NCI-H2196 treated with DMSO at 0.1 percent for 48 hours (cell line): ENCODE results near the gene RIMBP2.
A peak's percentile ranks its signal among the peaks of the same experiment; 100 is the strongest.
"Not testable (repeated sequence)": the region's sequence is repeated elsewhere in the genome, so short reads cannot be mapped to it uniquely, and the experiment has no call there.

Experiments used
- DNase-seq: peaks from one replicate; lab custom pipeline; 2025; ENCODE audit not compliant: unreplicated experiment; lab: John Stamatoyannopoulos, UW

RIMBP2 gene

DNA sequence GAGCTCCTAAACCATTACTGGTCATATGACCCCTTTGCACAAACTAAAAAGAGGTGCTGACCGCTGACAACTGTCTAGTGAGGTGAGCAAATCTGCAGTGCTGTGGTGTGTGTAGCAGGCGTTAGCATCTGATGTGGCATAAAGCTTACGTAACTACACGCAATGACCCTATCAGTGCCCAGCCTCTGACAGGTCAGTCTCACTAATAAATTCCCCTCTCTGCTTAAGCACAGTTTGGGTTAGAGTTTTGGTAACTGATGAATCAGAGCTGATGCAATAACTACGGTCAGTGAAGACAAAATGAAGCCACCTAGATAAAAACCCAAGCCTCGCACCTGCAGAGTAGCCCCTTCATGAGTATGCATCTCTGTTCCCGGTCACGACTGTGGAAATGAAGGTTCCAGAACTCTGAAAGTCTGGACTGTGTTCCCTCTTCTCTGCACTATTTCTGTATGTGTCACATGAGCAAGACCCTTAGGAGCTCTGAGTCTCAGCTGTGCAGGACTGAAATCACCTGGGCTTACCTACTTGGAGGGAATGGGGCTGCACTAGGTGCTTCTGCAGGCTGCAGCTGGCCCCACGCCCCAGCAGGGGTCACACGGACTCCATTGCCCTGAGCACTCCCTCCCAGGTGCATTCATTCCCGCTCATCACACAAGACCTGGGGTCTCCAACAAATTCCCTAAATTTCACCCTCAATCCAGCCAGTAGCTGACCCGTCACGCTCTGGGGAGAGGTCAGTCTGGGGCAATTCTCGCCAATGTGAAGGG is 54.4 kb downstream of the RIMBP2 start:
- no peak for DNase-seq

GRCh38 chr12:130661059-130661458 is 55.0 kb downstream of the RIMBP2 start:
- DNase-seq, result no peak

DNA sequence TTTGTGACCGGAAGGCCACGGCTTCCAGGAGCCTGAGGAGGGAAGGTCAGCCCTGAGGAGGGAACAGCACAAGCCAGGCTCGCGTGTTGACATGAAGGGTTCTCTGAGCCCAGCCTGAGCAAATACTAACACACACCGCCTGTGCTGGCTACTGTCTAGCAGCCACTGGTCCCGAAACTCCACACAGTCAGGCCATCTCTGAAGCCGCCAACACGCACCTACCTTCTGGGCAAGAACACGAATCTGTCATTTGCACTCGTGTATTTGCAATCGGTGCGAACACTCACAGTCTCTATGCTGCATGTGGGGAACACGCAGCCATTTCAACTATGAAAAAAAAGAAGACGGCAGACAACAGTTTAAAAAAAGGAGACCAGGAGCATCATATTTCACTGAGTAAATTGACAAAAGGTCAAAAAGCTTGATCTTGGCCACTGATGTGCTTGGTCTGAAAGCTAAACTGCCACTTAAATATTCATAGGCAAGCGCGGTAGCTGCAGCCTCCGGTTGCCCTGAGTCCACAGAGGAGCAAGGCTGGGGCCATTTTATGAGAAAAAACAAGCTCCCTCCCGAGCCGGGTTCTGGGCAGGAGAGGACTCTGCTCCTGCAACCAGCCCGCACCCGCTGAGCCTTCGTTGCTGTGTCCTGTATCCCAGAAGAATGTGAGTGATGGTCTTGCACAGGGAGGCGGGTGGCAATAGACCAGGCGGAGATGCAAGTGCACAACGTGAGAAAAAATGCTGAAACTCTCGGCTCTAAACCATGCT is 57.8 kb downstream of the RIMBP2 start:
- peak; percentile 46 for DNase-seq

DNA sequence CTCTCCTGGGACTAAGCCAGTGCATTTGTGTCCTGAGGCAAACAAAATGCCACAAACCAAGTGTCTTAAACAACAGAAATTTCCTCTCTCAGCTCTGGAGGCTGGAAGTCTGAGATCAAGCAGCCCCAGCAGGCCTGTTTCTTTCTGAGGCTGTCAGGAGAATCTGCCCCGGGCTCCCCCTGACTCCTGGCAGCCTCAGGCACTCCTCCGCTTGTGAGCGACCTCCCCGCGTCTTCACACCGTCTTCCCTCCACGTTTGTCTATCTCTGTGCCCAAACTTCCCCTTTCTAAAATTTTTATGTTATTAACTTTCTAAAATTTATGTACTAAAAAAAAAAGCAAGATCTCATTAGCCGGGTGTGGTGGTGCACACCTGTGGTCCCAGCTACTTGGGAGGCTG is 59.7 kb downstream of the RIMBP2 start:
- no peak for DNase-seq

- no peak for DNase-seq
Observed at GRCh38 chr12:130655881-130656280, 60.2 kb downstream of the RIMBP2 start.

GRCh38 chr12:130655010-130655409 is 61.1 kb downstream of the RIMBP2 start:
- no peak for DNase-seq

GRCh38 chr12:130651188-130651959 is 64.7 kb downstream of the RIMBP2 start:
- no peak for DNase-seq

DNA sequence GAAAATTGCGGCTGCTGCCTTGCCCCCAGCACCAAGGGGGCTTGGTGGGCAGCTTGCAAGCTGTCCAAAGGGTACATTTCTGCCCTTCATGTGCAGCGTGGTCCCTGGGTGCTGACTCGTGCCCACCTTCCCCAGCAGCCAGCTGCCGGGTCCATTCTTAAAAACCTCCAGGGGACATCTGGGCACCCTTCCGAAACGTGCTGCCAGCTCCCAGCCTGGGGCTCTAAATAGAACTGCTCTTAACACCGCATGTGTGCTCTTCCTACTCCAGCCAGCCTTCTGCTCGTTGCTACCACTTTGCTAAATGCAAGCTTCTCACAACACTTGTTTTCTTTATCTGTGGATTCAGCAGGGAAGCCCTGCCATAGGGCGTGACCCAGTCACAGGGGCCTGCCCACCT is 66.0 kb downstream of the RIMBP2 start:
- DNase-seq, result no peak

DNA sequence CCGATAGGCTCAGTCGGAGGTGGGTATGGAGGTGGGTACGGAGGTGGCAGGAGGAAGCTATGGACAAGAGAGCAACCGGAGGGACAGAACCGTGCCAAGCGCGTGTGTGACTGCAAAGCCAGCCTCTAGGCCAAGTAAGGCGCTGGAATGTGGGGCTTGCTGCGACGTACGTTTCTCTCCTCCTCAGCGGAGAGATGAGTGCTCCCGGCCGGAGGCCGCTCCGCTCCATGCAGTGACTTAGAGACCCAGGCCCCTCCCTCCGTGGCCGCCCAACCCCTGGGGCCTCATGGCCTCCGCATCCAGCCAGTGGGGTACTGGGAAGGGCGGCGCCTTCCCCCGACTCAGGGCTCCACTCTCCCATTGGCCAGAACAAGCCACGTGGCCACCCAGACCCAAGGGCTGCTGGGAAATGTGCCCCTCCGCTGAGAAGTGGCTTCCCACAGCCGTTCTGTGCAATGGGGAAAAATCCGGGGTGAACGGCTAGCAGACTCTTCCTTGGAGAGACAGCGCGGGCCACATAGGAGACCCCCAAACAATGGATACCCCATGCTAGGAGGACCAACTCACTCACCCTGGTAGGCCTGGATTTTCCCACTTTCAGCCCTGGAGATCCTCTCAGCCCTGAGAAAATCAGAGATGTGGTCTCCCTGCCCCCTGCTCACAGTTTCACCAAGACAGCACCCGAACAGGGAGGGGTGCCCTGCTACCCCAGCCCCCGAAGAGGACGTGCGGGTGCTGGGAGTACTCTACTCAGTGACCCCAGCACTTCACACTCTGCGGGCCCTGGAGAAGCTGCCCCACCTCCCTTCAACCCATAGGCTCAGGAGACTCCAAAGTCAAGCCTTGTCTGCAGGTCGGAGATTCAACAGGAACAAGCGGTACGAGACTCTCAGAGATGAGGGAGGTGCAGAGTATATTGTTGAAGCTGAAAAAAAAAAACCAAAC is 66.7 kb downstream of the RIMBP2 start:
- DNase-seq, result no peak

GRCh38 chr12:130647814-130648213 is 68.3 kb downstream of the RIMBP2 start:
- DNase-seq, result no peak

DNA sequence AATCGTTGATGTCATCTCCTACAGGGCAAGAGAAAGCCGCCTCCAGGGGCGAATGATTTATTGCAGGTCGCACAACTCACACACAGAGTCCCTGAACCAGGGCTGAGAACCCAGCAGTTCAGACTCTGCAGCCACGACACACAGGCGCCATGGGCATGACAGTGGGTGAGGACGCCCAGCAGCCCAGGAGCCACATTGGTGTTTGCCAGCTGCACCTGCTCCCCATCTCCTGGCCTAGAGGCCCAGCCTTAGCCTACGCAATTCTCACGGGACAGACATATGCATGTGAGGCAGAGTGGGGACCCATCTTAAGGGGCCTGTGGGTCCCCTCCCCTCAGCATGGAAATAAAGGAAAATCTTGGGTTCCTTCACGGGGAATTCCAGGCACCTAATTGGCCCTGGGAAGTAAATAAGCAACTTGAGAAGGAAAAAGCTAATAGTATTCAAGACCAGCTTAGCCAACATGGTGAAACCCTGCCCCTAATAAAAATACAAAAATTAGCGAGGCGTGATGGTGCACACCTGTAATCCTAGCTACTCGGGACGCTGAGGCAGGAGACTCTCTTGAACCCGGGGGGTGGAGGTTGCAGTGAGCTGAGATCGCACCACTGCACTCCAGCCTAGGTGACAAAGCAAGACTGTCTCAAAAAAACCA is 69.3 kb downstream of the RIMBP2 start:
- no peak for DNase-seq

DNA sequence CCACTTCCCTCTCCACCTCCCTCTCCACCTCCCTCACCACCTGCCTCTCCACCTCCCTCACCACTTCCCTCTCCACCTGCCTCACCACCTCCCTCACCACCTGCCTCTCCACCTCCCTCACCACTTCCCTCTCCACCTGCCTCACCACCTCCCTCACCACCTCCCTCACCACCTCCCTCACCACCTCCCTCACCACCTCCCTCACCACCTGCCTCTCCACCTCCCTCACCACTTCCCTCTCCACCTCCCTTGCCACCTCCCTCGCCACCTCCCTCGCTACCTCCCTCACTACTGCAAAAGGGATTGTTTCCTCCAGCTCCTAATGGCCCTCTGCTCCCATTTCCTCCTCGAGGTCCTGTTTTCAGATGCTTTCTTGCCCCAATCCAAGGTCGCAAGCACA is 69.9 kb downstream of the RIMBP2 start:
- not testable (repeated sequence) for DNase-seq

DNA sequence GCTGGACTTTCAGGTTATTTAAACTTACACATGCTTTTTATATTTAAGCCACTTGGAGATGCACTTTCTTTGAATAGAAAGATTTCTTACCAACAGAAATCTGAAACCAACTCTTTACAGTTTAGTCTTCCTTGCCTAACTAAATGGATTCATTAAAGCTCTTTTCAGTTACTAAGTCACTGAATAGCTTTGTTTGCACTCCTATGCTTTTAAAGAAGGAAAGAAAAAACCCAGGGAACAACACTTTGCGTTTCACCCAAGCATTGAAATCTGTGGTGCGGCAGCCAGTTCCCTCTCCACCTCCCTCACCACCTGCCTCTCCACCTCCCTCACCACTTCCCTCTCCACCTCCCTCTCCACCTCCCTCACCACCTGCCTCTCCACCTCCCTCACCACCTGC is 70.3 kb downstream of the RIMBP2 start:
- no peak for DNase-seq

DNA sequence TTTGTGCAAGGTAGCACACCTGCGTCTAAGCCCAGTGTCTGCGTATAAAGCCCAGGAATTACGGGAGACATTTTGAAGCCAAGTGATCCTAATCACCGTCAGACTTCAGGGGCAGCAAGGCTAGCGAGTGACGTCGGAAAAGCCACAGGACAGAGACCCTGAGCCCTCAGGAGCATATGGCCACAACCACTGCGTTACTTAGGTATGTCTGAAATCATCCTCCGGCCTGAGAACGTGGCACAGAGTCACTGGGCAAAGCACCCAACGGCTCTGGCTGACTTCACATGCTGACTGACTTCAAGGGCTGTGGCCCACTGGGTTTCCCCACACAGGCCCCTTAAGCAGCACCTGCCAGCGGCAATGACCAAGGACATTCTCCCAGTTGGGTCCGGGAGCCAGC is 71.5 kb downstream of the RIMBP2 start:
- DNase-seq, result no peak

DNA sequence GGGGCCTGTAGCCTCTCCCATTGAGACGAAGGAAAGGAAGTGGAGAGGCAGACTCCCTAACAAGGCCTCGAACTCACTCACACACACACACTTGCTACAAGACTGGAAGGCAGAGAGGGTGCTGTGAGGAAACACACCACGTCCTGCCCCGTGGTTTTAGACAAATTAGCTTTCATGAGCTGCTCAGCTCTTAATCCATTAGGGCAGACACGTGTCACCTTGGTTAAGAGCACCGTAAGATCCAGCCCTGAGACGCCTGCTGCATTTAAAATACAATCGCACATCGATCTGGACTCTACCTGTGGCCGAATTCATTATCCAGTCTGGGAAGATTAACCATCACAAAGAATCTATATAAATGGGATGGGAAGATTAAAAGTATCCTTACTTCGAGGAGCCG is 72.0 kb downstream of the RIMBP2 start:
- DNase-seq, result no peak

DNA sequence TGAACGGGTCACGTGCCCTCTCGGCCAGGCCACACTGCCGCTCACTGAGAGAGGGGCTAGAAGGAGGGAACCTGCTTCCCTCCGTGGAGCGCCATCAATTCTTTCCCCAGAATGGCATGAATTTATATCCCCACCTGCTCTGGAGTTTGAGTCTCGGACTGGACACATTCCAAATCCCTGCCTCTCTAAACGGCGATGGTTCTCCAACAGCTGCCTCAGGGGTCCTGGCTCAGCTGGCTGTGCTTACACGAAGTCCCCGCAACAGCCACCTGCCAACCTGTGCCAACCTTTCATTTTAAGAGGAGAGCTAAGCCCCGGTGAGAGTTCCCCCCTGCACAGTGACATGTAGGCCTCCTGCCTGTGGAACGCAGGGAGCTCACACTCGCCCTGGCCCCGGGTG is 73.2 kb downstream of the RIMBP2 start:
- no peak for DNase-seq

- DNase-seq, result no peak
Observed at GRCh38 chr12:130641533-130642184, 74.4 kb downstream of the RIMBP2 start.

GRCh38 chr12:130640901-130641300 is 75.2 kb downstream of the RIMBP2 start:
- DNase-seq, result no peak

DNA sequence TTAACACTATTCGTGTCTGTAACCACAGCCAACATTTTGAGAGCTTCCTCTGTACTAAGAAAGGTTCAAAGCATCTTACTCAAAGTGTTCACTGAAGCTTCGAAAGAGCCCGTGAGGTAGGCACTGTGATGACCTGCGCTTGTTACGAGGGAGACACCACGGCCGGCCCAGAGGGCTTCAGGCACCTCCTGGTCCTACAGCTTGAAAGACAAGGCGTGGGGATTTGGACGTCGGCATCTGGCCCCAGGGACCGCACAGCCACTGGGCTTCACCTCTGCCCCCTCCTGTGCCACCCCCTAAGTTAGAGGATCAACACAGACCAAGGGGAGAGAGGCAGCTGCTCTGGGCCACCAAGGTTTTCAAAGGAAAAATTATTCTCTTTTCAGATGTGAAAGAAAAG is 75.6 kb downstream of the RIMBP2 start:
- no peak for DNase-seq
